Left colon (tissue), 2 donors: ENCODE results near the gene ANO7. TPM values are rescaled to one million over a fixed set of nuclear protein-coding genes. Genes with fewer than 3 reads are reported as not detected.

Source experiments
- ATAC-seq: fragments of 200-7000 bp; cut with Tn5 transposase; one replicate; pipeline ENCODE4 v1.9.1; 2020; ENCODE audit warnings: mild to moderate bottlenecking, moderate library complexity
- DNase-seq, 2 donors: peaks; one replicate each; pipeline ENCODE4 v3.0.0-alpha.2; 2020
- intact Hi-C, 2 donors: fragments of 100-400 bp; cut with DNase I in 1 of 2; cut with micrococcal nuclease in 1 of 2; formaldehyde crosslinking; loops; one replicate each; pipeline versions ENCODE4 v1.11.2 to v1.14.0; 2022; cut with DNase I, micrococcal nuclease
- total RNA-seq, 2 donors: library from RNA; stranded (reverse); fragmentation: NEBNext Ultra II Directional; extraction: Animal tissue kit (Norgen Biotek cat#: 25700); gene quantifications; one replicate each; pipeline ENCODE4 v1.2.1, GENCODE V29; 2021
- donor health status: DM: no; HTN: no; CAD: no.
- donor health status: DM: yes; HTN: yes; CAD: no.

The ANO7 gene
- total RNA-seq, 2 donors from 2014 or later: 75.4 to 114 TPM

DNA sequence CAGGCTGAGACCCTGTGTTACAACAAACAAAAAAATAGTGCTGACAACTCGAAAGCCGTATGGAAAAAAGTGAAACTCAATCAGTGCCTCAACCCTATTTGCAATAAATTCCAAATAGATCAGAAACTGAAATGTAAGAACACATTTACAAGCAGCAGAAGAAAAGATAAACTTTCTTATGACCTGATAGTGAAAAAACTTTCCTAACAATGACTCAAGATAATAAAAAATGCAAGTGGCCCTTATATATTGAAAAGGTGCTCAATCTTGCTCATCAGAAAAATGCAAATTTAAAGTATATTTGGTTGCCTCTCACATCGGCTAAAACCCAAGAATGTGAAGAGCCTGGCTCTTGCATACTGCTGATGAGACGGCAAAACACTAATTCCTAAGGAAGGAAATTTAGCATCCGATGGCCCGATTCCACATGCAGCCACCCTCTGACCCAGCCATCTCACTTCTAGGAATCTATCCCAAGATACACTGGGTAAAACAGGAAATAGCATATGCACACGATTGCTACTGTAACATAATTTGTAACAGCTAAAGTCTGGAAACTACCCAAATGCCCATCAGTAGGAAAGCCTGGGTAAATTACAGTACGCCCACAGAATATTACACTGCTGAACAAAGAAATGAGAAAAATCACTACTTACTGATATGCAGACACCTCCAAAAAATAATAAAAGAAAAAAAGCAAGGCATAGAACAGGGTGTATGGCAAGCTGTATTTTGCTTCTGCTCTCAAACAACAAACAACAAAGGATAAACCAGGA lies 70.2 kb downstream of the ANO7 start:
- DNase-seq (no peak), ATAC-seq (no peak)
- intact Hi-C loops: no loop called here

DNA sequence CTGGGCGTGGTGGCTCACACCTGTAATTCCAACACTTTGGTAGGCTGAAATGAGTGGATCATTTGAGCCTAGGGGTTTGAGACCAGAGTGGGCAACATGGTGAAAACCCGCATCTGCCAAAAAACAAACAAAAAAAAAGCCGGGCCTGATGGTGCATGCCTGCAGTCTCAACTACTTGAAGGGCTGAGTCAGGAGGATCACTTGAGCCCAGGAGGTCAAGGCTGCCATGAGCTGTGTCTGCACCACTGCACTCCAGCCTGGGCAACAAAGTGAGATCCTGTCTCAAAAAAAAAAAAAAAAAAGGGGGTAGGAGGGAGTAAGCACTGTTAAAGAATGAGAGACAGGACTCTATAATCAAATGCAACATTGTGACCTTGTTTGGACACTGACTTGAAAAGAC lies 72.4 kb downstream of the ANO7 start:
- no peak for DNase-seq
- ATAC-seq: no peak
- intact Hi-C loops: no loop called here

DNA sequence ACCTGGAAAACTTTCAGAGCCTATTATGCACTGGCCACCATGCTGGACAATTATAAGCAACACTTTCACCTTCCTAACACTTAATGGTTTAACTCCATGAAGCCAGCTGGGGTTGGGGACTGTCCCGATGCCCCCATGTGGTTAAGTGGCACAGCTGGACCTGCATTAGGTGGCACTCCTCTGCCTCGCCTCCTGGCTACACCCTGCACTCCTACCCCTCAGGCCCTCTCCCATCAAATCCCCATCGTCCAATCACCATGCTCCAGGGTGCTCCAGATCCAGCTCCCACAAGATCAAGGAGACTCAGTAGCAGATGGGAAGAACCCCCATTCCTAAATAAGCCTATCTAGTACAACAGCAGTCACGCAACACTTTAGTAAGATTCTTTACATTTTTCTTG lies 73.2 kb downstream of the ANO7 start:
- ATAC-seq: no peak

DNA sequence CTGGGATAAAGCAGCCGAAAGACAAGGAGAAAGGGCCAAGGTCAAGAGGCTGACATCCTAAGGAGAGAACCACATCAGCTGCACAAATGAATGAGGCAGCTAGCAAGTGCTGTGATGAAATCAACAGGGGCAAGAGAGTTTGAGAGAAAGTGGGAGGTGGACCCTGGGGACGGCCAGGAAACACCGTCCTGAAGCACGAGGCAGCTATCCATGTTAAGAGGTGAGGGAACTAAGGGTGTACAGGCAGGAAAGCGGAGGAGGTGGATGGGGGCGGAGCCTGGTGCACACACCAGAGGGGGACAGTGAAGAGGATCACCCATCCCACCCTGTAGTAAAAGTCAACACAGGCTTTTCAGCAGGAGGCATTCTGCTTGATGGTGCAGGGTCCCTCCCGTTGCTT lies 74.6 kb downstream of the ANO7 start:
- ATAC-seq: no peak
- no peak for DNase-seq
- intact Hi-C loops: no loop called here

More for the DNA sequence above, 73.2 kb downstream of the ANO7 start:
- no peak for DNase-seq
- intact Hi-C loops: no loop called here

DNA sequence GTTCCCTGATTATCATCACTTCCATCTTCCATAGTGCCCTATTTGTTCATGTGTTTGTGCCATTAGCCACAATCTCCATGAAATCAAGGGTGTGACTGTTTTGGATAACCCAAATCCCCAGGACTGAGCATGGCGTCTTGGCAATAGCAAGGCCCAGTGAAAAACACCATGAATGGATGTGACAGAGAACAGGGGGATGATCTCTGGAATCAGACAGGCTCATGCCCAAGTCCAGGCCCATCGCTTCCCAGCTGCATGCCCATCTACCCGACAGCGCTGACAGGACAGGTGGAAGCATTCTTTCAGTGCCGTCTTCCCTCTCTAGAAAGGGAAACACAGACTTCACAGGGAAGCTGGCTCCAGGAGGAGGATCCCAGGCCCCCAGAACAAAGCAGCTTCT lies 77.0 kb downstream of the ANO7 start:
- no peak for DNase-seq
- intact Hi-C loops: no loop called here
- ATAC-seq: no peak

DNA sequence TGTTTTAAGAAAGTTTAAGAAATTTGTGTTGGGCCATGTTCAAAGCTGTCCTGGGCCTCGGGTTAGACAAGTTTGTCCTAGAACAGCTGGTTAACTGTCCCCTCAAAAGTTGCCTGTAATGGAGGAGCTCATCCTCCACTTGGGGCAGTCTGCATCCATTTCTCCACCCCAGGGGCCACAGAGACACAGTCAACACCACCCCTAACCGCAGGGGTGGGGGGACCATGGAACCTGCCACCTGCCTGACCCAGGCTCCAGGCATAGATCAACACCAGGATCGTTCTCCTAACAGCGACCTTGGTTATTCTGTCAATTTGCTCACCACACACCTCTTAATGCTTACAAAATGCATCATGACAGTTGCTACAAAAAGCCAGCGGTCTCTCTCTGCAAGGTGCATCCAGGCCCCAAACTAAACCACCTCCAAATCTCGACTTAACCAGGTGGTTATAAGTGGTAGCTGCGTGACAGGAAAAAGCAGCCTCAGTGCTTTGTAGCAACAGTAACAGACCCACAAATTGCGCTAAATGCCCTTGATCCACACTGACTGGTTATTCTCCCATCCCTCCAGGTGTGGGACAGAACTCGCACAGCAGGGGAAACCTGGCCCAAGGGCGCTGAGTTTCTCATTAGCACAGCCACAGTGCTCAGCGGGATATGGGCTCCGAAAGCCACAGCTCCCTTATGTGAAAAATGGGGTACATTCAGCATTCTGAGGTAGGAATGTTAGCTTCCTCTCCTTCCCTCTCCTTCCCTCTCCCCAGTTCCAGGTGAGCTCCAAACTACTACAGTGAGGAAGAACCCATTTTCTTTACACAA lies 79.0 kb downstream of the ANO7 start:
- DNase-seq (no peak), ATAC-seq (no peak)
- intact Hi-C loops: no loop called here

DNA sequence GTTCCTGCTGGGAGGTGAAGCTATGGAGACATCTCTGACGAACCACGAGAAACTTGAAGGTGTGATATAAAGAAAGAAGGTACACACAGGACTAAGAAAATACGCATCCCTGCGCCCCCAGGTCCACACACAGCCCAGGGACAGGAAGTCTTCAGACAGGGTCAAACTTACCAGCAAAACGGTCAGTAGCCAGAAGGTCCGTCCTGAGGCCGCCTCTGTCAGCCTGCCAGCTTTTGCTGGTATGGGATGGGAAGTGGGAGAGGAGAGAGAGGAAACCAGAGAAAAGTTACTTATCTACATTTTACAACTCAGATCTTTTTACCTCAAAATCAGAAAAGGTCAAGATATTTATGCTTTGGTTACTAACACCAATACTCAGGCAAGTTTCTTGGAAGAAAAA lies 79.8 kb downstream of the ANO7 start:
- no peak for DNase-seq
- no peak for ATAC-seq
- intact Hi-C loops: no loop called here

DNA sequence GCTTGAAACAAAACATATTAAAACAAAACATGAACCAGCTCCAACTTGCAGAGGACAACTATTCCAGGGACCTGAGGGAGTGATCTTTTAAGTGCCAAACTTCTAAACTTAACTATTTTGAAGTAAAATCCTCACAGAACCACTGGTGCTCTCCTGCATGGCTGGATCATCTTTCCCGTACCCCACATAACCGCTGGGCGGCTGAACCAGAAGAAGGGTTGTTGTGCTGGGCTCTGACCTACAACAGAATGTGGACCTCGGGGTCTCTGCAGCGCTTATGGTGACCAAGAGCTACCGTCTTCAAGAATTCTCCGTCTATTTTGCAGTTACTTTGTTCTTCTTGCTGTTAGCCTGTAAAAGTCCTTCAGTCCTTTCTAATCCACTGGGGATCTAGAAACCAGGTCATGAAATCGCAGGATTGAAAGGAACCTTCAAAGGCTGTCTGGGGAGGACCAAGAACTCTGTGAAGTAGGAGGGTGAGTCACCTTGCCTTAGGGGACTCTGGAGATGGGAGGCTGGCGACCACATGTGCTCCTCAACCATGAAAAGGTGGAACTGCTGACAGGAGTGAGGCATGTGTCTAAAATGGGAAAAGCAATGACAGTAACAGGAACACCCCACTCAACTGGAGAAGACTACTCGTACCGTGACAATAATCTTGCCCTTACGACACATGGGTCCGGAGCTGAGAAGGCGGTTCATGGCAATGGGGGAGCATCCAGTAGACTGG lies 80.4 kb downstream of the ANO7 start:
- no peak for DNase-seq
- intact Hi-C loops: no loop called here
- ATAC-seq: no peak

DNA sequence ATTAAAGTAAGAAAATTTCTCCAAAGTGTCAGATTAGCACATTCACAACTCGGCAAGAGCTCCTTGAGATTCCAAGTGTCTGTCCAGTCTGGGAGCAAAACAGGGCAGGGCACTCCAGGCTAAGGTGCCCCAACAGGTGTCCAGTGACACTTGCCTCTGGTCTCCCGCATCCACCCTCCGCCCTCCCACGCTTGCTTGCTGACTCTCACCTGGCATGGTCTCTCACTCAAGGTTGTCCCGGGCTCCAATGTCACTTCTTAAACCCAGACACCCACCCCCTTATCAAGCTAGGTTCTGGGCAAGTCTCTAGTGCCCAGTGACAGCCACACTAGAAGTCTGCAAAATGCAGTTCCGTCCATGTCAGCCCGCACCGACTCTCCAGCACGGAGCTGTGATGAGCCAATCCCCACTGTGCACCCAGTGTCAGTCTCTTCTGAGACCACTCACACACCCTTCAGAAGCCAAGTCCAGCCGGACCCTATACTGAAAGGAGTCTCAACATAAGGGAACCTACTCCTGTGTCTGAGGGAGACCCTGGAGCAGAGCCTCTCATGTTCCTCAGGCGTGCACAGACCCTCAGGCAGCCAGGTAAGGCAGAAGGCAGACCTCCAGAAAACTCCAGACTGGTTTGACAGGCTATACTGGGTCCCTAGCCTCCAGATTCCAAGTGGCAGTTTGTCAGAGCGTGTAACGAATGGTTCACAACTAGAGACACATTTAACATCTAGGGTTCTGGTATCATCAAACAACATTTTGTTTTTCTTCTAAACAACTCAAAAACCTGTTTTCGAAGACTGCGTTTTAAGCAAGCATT lies 81.4 kb downstream of the ANO7 start:
- intact Hi-C loops: no loop called here
- ATAC-seq (no peak), DNase-seq (no peak)

DNA sequence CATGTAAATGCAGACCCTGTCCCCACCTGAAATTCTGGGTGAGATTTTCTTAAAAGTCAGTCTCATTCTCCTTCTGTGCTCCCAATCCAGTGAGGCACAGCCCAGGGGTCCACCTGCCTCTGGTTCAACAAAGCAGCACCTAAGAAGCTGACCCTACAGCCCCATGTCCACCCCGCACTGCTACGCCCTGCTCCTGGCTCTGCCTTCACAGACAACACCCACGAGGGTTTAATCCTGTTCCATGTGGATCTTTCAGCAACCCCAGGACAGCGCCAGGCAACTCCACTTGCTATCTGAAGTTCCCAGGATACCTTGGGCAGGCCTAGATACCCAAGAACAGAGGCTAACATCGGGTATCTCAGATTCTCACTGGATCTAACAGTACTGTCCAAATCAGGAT lies 82.1 kb downstream of the ANO7 start:
- intact Hi-C loops: no loop called here
- no peak for ATAC-seq

DNA sequence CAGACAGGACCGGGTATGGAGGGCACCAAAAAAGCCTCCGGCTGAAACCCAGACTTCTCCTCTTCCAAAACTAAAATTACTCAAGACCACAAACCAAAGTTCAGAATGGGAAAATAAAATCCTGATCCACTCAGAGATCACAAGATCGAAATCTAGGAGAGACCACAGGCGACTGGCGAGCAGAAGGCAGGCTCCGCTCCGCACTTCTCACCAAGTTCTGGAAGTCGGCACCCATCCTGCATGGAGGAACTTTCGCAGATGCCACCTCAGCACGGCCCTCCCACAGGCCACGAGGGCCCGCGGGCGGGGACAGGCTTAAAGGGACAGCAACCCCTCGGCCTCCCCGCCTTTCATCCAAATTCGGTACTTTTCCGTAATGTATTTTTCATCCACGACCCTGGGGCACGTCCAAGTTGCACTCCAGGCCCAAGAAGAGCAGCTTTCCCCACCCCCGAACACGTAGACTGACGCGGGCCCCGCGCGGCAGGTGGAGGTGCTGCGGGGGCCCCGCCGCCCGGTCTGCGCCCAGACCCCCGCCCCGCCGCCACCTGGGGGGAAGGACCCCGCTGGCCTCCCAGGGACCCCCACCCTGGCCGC lies 83.3 kb downstream of the ANO7 start:
- peak; percentile 83 to 86 for DNase-seq
- peak; percentile 89 for ATAC-seq
- intact Hi-C loops: no loop called here

More for the DNA sequence above, 82.1 kb downstream of the ANO7 start:
- DNase-seq: no peak

DNA sequence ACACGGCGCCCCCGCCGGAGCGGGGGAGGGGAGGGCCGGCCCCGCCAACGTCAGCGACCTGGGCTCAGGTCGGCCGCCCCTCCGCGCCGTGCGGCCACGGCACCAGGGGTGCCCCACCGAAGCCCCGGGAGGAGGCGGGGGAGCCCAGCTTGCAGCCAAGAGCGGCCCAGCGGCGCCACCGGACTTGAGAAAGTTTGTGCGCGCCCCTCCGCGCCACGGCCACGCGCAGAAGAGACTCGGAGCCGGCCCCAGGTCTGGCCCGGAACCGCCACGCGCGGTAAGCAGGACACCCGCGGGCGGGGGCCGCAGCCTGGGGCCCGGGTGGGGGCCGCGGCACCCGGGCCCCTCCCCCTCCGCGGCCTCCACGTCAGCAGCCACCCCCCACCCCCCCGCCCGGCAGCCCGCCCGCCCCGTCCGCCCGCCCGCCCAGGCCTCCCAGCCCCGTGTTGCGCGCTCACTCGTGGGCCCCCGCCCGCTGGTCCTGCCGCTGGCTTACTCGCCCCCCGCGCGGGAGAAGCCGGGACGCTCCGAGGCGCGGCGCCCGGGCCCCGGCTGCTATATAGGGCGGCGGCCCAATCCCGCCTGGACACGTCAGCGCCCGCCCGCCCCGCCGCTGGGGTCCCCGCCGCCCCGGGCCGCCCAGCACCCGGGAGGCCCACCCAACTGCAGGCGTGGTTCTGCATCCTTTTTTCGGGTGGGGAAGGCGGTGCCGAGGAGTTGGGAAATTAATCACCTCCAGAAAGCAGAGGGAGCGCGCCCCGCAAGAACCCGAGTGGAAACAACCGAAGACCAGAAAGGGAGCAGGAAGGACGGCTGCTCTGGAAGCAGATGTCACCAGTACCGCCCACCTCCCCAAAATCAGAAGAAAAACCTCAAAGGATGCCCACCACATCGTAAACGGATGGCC lies 84.1 kb downstream of the ANO7 start:
- ATAC-seq: peak; percentile 72
- intact Hi-C loops: no loop called here
- peak; percentile 69 to 72 for DNase-seq

DNA sequence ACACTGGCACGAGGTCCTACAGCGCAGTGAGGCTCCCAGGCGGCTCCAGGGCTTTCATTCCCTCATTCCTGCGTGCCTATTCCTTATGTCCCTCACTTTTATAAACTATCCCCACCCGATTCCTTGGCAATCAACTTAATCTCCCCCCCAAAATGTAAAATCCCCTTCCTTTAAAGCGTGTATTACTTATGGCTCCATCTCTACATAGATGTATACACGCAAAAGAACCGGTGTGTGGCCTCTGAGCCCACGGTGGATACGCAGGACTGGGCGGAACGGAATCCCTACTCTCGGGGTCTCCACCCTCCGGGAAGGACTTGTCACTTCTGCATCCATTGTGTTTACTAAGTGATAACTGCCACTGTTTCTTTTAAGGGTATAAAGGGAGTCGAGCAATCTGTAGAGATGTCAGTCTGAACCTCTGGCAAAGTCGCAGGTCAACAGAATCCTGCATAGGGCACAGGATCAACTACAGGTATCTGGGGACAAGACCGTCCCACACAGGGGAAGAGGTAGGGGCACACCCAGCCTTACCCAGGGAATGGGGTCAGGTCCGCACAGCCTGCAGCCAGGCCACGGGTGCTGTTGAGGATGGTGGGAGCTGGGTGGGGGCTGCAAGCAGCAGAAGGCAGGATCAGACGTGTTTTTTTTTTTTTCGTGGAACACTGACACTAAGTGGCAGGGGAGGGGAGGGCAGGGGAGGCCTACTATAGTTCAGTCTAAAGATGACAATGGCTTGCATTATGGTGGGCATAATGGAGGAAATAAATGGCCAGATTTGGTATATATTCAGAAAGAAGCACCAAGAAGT lies 84.9 kb downstream of the ANO7 start:
- DNase-seq (no peak), ATAC-seq (peak; percentile 10)

DNA sequence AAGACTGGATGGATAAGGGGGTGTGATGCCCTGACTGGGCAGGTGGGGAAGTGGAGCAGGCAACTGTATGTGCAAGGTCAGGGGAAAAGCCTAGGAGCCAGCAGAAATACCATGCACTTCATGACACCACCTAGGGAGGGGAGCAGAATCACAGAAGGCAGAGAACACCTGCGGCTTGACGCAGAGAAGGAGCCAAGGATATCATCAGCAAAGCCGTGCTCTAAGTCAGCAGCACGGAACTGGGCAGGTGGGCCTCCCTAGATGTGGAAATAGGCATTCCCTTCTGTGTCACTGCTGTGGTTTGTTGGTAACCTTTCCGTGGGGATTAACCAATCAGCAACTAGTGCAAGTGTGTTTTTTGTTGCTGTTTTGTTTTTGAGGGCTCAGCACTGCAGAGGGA lies 85.7 kb downstream of the ANO7 start:
- ATAC-seq: no peak
- no peak for DNase-seq
- intact Hi-C loops: no loop called here

More for the DNA sequence above, 84.9 kb downstream of the ANO7 start:
- intact Hi-C loops: no loop called here
